GM21360 (cell line): ENCODE results near the gene ENPP5.

ENCODE experiments used
- ATAC-seq: cut with Tn5 transposase; IDR thresholded peaks from one replicate; pipeline ENCODE4 v1.9.1; 2021; ENCODE audit warnings: mild to moderate bottlenecking, moderate library complexity; ENCODE audit not compliant: unreplicated experiment

The ENPP5 gene

DNA sequence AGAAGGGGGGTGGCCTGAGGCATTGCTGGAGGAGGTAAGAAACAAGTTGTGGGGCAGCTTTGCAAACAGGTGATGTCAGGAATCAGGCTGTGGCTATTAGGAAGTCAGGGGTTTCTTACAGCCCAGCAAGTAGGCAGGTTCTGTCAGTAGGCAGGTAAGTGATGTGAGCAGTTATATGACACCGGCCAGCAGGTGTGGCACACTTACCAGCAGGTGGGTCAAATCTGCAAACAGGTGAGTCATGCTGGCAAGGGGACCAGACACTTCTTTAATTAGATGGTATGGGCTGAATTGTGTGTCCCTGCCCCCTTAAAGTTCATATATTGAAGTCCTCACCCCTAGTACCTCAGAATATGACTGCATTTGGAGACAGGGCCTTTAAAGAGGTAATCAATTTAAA lies 57.4 kb downstream of the ENPP5 start:
- ATAC-seq, result no peak
